H9 (cell line): ENCODE results near the gene NPIPB8. TPM values are rescaled to one million over a fixed set of nuclear protein-coding genes. Genes with fewer than 3 reads are reported as not detected.

Source experiments
- DNase-seq: peaks from one replicate; pipeline ENCODE4 v3.0.0-alpha.2; 2017
- H2AFZ ChIP-seq: one replicate; pipeline ENCODE4 v1.6.1; 2013; ENCODE audit warnings: mild to moderate bottlenecking, low read length, control low read depth, moderate library complexity
- H2AK5ac ChIP-seq: 2 replicates; pipeline ENCODE4 v1.6.1; 2013; ENCODE audit warnings: low read length, control low read depth, mixed read lengths; ENCODE audit not compliant: insufficient read length
- H2BK120ac ChIP-seq: one replicate; pipeline ENCODE4 v1.6.1; 2013; ENCODE audit warnings: low read depth, mild to moderate bottlenecking, low read length, control low read depth, inconsistent platforms; ENCODE audit not compliant: poor library complexity, severe bottlenecking
- H2BK12ac ChIP-seq: 2 replicates; pipeline ENCODE4 v1.6.1; 2013; ENCODE audit warnings: low read length, control low read depth, mixed read lengths, low read depth; ENCODE audit not compliant: insufficient read length
- H2BK15ac ChIP-seq: 2 replicates; pipeline ENCODE4 v1.6.1; 2013; ENCODE audit warnings: low read depth, low read length, control low read depth
- H2BK20ac ChIP-seq: one replicate; pipeline ENCODE4 v1.6.1; 2013; ENCODE audit warnings: low read depth, mild to moderate bottlenecking, low read length, control low read depth, inconsistent platforms; ENCODE audit not compliant: poor library complexity, severe bottlenecking
- H2BK5ac ChIP-seq: 2 replicates; pipeline ENCODE4 v1.6.1; 2013; ENCODE audit warnings: low read length, control low read depth, mixed read lengths; ENCODE audit not compliant: insufficient read length
- H3K14ac ChIP-seq: 2 replicates; pipeline ENCODE4 v1.6.1; 2013; ENCODE audit warnings: low read length, control low read depth; ENCODE audit not compliant: insufficient read depth
- H3K18ac ChIP-seq: 2 replicates; pipeline ENCODE4 v1.6.1; 2013; ENCODE audit warnings: low read depth, mild to moderate bottlenecking, mixed read lengths, low read length, control low read depth; ENCODE audit not compliant: insufficient read length
- H3K23ac ChIP-seq: 2 replicates; pipeline ENCODE4 v1.6.1; 2013; ENCODE audit warnings: low read length, control low read depth, mixed read lengths, low read depth; ENCODE audit not compliant: insufficient read length
- H3K23me2 ChIP-seq: 2 replicates; pipeline ENCODE4 v1.6.1; 2013; ENCODE audit warnings: low read depth, mild to moderate bottlenecking, mixed read lengths, low read length, control low read depth; ENCODE audit not compliant: insufficient read length, poor library complexity, severe bottlenecking
- H3K27ac ChIP-seq: 2 replicates; pipeline ENCODE4 v1.5.1; 2013; ENCODE audit warnings: low read length, control low read depth, mixed read lengths, low read depth; ENCODE audit not compliant: insufficient read length
- H3K27me3 ChIP-seq: 2 replicates; pipeline ENCODE4 v1.6.1; 2013; ENCODE audit warnings: low read length, control low read depth, inconsistent platforms; ENCODE audit not compliant: insufficient read depth
- H3K4ac ChIP-seq: 2 replicates; pipeline ENCODE4 v1.6.1; 2013; ENCODE audit warnings: low read depth, mild to moderate bottlenecking, control low read depth, inconsistent platforms, low read length, moderate library complexity
- H3K4me1 ChIP-seq: 2 replicates; pipeline ENCODE4 v1.6.1; 2013; ENCODE audit warnings: low read length, control low read depth, inconsistent platforms; ENCODE audit not compliant: insufficient read depth
- H3K4me2 ChIP-seq: 2 replicates; pipeline ENCODE4 v1.6.1; 2013; ENCODE audit warnings: low read length, control low read depth, mixed read lengths; ENCODE audit not compliant: insufficient read length, insufficient read depth
- H3K56ac ChIP-seq: 2 replicates; pipeline ENCODE4 v1.6.1; 2013; ENCODE audit warnings: low read depth, mild to moderate bottlenecking, mixed read lengths, low read length, control low read depth; ENCODE audit not compliant: insufficient read length
- H3K79me1 ChIP-seq: 2 replicates; pipeline ENCODE4 v1.6.1; 2013; ENCODE audit warnings: low read depth, mild to moderate bottlenecking, moderate library complexity, low read length, control low read depth, inconsistent platforms; ENCODE audit not compliant: insufficient read depth, poor library complexity, severe bottlenecking
- H3K79me2 ChIP-seq: 2 replicates; pipeline ENCODE4 v1.6.1; 2013; ENCODE audit warnings: low read length, control low read depth, inconsistent platforms; ENCODE audit not compliant: insufficient read depth
- H3K9ac ChIP-seq: 2 replicates; pipeline ENCODE4 v1.6.1; 2013; ENCODE audit warnings: low read length, control low read depth, mixed read lengths; ENCODE audit not compliant: insufficient read length; ENCODE audit errors: extremely low read depth
- H3K9me3 ChIP-seq: one replicate; pipeline ENCODE4 v1.6.1; 2013; ENCODE audit warnings: low read depth, low read length, inconsistent platforms; ENCODE audit not compliant: control insufficient read depth
- H3T11ph ChIP-seq: one replicate; pipeline ENCODE4 v1.6.1; 2013; ENCODE audit warnings: mild to moderate bottlenecking, low read length, control low read depth, inconsistent platforms
- H4K20me1 ChIP-seq: one replicate; pipeline ENCODE4 v1.6.1; 2013; ENCODE audit not compliant: control insufficient read depth, insufficient read length, insufficient read depth
- H4K5ac ChIP-seq: 2 replicates; pipeline ENCODE4 v1.6.1; 2013; ENCODE audit warnings: low read depth, mild to moderate bottlenecking, mixed read lengths, low read length, control low read depth; ENCODE audit not compliant: insufficient read length
- H4K8ac ChIP-seq: replicated peaks from 2 replicates; pipeline ENCODE4 v1.6.1; 2013; ENCODE audit warnings: low read length, control low read depth, mixed read lengths, low read depth; ENCODE audit not compliant: insufficient read length
- H4K91ac ChIP-seq: 2 replicates; pipeline ENCODE4 v1.6.1; 2013; ENCODE audit warnings: low read depth, mild to moderate bottlenecking, moderate library complexity, mixed read lengths, low read length, control low read depth; ENCODE audit not compliant: insufficient read length
- H3K27ac Mint-ChIP-seq, 3 experiments: 2 replicates in 2 of 3; 3 replicates in 1 of 3; pipeline ENCODE4 v1.8.0; 2020 to 2021; ENCODE audit warnings: mixed read lengths in 3 of 3, mild to moderate bottlenecking in 1 of 3, moderate library complexity in 1 of 3
- H3K27me3 Mint-ChIP-seq: 2 replicates; pipeline ENCODE4 v1.8.0; 2021; ENCODE audit warnings: low read depth, mild to moderate bottlenecking, moderate library complexity, mixed read lengths
- H3K36me3 Mint-ChIP-seq, 3 experiments: 2 replicates in 2 of 3; 3 replicates in 1 of 3; pipeline ENCODE4 v1.8.0; 2020 to 2021; ENCODE audit warnings: low read depth in 3 of 3, mixed read lengths in 3 of 3; ENCODE audit not compliant: insufficient read depth in 1 of 3
- H3K4me1 Mint-ChIP-seq, 2 experiments: 2 replicates each; pipeline ENCODE4 v1.8.0; 2020; ENCODE audit warnings: mixed read lengths in 2 of 2
- H3K4me3 Mint-ChIP-seq, 2 experiments: 2 replicates in 1 of 2; 3 replicates in 1 of 2; pipeline ENCODE4 v1.8.0; 2020 to 2021; ENCODE audit warnings: mild to moderate bottlenecking in 2 of 2, mixed read lengths in 2 of 2, moderate library complexity in 1 of 2
- H3K9me3 Mint-ChIP-seq, 2 experiments: 2 replicates in 1 of 2; 3 replicates in 1 of 2; pipeline ENCODE4 v1.8.0; 2020; ENCODE audit warnings: mild to moderate bottlenecking in 2 of 2, mixed read lengths in 2 of 2, moderate library complexity in 1 of 2
- CTCF ChIP-seq: fragments of 200-600 bp; sonication (generic); conservative IDR thresholded peaks from 3 replicates; pipeline ENCODE4 v1.8.0; 2021; ENCODE audit warnings: antibody characterized with exemption, mild to moderate bottlenecking
- WGBS: extraction: QIAGEN DNeasy Blood & Tissue Kit; methylation state at CpG from one replicate; pipeline ENCODE4 v1.1.7; 2013; ENCODE audit warnings: missing lambda C conversion rate, low lambda C conversion rate, mixed read lengths; ENCODE audit not compliant: insufficient read length; ENCODE audit errors: extremely low coverage; 5-methylcytosine and 5-hydroxymethylcytosine counted together
- total RNA-seq: library from RNA; stranded (reverse); gene quantifications from 2 replicates; pipeline ENCODE4 v1.2.1, GENCODE V29; 2021

NPIPB8 gene
- total RNA-seq, 1 experiment from 2014 or later, result not detected

- Histone ChIP-seq H3K4ac (no peak overlapping the region), H3K79me1 (no peaks in the 10 kb centered on the region), H3K56ac (no peak overlapping the region), H3K9me3 (no peaks in the 10 kb centered on the region), H3K23me2 (no peaks in the 10 kb centered on the region), H2BK12ac (no peak overlapping the region), H2BK20ac (no peak overlapping the region), H4K91ac (no peak overlapping the region), H3K18ac (no peak overlapping the region), H3K4me1 (no peaks in the 10 kb centered on the region), H3K79me2 (no peaks in the 10 kb centered on the region), H3K14ac (no peak overlapping the region), H2BK15ac (no peak overlapping the region), H2BK120ac (no peak overlapping the region), H3K4me2 (no peak overlapping the region), H3K27ac (no peak overlapping the region), H2AFZ (no peak overlapping the region), H3K27me3 (no peaks in the 10 kb centered on the region), H2BK5ac (no peak overlapping the region), H4K5ac (no peak overlapping the region), H4K20me1 (no peaks in the 10 kb centered on the region), H3T11ph (no peak overlapping the region), H4K8ac (no peak overlapping the region), H3K23ac (no peak overlapping the region), H3K9ac (no peak overlapping the region), H2AK5ac (no peak overlapping the region)
- TF ChIP-seq CTCF, result no peak
- no peaks in the 10 kb centered on the region for H3K9me3 Mint-ChIP-seq
- no peak overlapping the region for H3K27ac Mint-ChIP-seq
- no CpG with 5 or more reads among the region's 8 CpGs for WGBS
- no peaks in the 10 kb centered on the region for H3K4me1 Mint-ChIP-seq
- H3K4me3 Mint-ChIP-seq, result no peak overlapping the region
- H3K27me3 Mint-ChIP-seq, result no peaks in the 10 kb centered on the region
- DNase-seq, result no peak
- H3K36me3 Mint-ChIP-seq, result peaks cover 19 to 55% (median 43%) of the 10 kb centered on the region in 3 experiments
These were observed 48.8 kb upstream of the NPIPB8 start for GRCh38 chr16:28589069-28589468.
